ENCODE measurements around the gene SGIP1. TPM values are rescaled to one million over a fixed set of nuclear protein-coding genes. Genes with fewer than 3 reads are reported as not detected.
"Not testable (repeated sequence)": the region's sequence is repeated elsewhere in the genome, so short reads cannot be mapped to it uniquely, and the experiment has no call there.

Gene SGIP1
- total and polyA plus RNA-seq, 2 donors: 1.4 to 8.4 TPM

DNA sequence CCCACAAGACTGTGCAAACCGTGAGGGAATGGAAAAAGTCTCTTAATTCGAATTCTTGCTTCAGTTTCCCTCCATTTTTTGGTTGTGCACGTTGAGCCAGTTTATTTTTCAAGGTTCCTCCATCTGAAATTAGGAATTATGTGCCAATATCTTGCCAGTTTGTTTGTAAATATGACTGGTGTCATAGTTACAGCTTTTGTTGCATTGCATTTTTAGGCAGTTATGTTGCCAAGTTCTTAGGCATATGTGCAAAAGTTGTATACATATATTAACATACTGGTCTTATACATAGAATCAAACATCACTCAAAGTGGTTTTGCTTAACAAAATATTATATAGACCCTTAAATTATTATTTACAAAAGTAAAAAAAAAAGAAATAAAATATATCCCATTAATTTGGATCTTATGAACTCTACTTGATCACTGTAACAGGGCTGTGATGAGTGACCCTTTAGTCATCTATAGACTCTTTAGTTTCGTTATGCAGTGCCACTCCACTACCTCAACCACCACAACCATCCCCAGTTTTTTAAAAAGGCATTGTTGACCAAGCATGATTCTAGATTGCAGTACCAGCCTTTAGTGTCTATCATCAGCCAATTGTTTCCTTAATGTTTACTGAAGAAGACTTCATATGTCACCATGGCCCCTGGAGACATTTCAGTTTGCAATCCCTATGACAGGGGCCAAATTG, 197.4 kb downstream of the SGIP1 start:
- no peak for DNase-seq (ENCODE audit: extremely low spot score)
- Histone ChIP-seq H3K4me1 (ENCODE audit: insufficient read depth) (no peaks in the 10 kb centered on the region), H3K27ac (ENCODE audit: low read depth) (no peak overlapping the region), H3K36me3 (ENCODE audit: insufficient read depth) (no peaks in the 10 kb centered on the region), H3K4me3 (ENCODE audit: low read depth, low read length) (no peak overlapping the region)
- WGBS: 80% methylated on average over 4 of the region's 4 CpGs

GRCh38 chr1:66732407-66733166, 198.6 kb downstream of the SGIP1 start:
- H3K4me3 ChIP-seq (ENCODE audit: low read depth, low read length): no peak overlapping the region
- 0% methylated on average over 1 of the region's 1 CpG for WGBS
- DNase-seq (ENCODE audit: extremely low spot score): no peak

DNA sequence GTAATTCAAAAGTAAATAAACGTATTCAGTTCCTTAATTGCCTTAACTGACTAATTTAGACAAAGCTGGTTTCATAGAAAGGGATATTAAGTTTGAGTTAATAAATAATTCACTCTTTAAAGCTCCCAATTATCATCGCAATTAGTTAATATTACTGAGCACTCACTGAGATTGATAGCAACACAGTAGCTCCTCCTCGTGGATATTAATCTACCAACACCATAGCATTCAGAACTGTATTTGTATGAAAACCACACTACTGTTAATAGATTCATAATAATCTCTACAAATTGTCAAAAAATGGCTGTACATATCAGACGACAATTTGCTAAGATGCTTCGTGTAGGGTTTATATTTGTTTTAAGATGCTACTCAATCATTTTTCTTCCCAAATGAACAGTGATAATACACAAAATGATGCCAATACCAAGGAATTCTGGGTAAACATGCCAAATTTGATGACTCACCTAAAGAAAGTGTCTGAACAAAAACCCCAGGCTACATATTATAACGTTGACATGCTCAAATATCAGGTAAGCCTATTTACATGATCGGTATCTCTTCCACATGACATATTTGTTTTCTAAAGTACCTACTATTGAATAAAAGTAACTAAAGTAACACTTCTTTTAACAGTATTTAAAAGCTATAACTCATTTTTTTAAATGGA, 199.5 kb downstream of the SGIP1 start:
- Histone ChIP-seq H3K4me1 (ENCODE audit: insufficient read depth) (no peaks in the 10 kb centered on the region), H3K27ac (ENCODE audit: low read depth) (no peak overlapping the region), H3K36me3 (ENCODE audit: insufficient read depth) (no peaks in the 10 kb centered on the region), H3K4me3 (ENCODE audit: low read depth, low read length) (no peak overlapping the region)
- WGBS: 67% methylated on average over 7 of the region's 7 CpGs
- no peak for DNase-seq (ENCODE audit: extremely low spot score)

More at GRCh38 chr1:66732407-66733166, 198.6 kb downstream of the SGIP1 start:
- Histone ChIP-seq H3K36me3 (ENCODE audit: insufficient read depth) (no peaks in the 10 kb centered on the region), H3K4me1 (ENCODE audit: insufficient read depth) (no peaks in the 10 kb centered on the region), H3K27ac (ENCODE audit: low read depth) (no peak overlapping the region)

DNA sequence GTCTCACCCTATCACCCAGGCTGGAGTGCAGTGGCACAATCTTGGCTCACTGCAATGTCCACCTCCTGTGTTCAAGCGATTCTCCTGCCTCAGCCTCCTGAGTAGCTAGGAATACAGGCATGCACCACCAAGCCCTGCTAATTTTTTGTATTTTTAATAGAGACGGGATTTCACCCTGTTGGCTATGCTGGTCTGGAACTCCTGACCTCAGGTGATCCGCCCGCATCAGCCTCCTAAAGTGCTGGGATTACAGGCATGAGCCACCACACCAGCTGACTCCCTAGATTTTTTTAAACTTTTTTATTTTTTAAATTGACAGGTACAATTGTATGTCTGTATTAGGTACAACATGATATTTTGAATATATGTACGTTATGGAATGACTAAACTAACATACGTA, 200.6 kb downstream of the SGIP1 start:
- 73% methylated on average over 6 of the region's 6 CpGs for WGBS

GRCh38 chr1:66737836-66738235, 203.9 kb downstream of the SGIP1 start:
- Histone ChIP-seq H3K27ac (ENCODE audit: low read depth) (no peak overlapping the region), H3K4me3 (ENCODE audit: low read depth, low read length) (no peak overlapping the region), H3K36me3 (ENCODE audit: insufficient read depth) (no peaks in the 10 kb centered on the region), H3K4me1 (ENCODE audit: insufficient read depth) (no peaks in the 10 kb centered on the region)
- no peak for DNase-seq (ENCODE audit: extremely low spot score)
- WGBS: 84% methylated on average over 2 of the region's 2 CpGs

More for the DNA sequence above, 200.6 kb downstream of the SGIP1 start:
- not testable (repeated sequence) for H3K36me3 ChIP-seq (ENCODE audit: insufficient read depth); DNase-seq (ENCODE audit: extremely low spot score); H3K4me3 ChIP-seq (ENCODE audit: low read depth, low read length); H3K27ac ChIP-seq (ENCODE audit: low read depth); H3K4me1 ChIP-seq (ENCODE audit: insufficient read depth)

DNA sequence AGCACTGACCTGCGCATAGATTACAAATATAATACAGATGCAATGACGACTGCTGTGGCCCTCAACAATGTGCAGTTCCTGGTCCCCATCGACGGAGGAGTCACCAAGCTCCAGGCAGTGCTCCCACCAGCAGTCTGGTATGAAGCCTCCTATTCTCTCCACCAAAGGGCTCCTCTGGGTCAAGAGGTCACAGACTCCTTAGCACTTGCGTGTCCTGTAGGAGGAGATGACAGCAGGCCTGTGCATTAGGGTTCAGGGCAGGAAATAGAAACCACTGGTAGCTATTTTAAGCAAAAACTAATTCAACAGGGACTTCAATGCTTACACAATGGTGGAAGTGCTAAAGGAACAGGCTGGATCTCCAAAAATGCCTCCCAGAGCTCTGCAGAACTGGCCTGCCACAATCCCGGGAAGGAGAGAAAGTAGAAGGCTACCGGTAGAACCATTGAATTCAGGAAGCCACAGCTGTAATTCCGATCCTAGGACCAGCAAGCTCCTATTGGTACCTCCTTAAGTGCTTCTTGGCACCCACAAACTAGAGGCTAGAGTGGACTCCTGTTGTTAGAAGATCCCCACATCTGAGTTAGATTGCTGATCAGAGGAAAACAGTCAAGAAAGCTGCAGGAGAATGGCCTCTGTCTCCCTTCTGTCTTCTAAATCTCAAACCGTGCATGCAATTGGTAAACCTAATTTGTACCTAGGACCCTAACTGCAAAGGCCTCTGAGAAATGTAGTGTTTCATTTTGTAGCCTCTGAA, 205.6 kb downstream of the SGIP1 start:
- no peak overlapping the region for H3K4me3 ChIP-seq (ENCODE audit: low read depth, low read length)
- H3K36me3 ChIP-seq (ENCODE audit: insufficient read depth): no peaks in the 10 kb centered on the region
- WGBS: 80% methylated on average over 9 of the region's 9 CpGs
- no peak overlapping the region for H3K27ac ChIP-seq (ENCODE audit: low read depth)
- no peak for DNase-seq (ENCODE audit: extremely low spot score)
- H3K4me1 ChIP-seq (ENCODE audit: insufficient read depth): no peaks in the 10 kb centered on the region

DNA sequence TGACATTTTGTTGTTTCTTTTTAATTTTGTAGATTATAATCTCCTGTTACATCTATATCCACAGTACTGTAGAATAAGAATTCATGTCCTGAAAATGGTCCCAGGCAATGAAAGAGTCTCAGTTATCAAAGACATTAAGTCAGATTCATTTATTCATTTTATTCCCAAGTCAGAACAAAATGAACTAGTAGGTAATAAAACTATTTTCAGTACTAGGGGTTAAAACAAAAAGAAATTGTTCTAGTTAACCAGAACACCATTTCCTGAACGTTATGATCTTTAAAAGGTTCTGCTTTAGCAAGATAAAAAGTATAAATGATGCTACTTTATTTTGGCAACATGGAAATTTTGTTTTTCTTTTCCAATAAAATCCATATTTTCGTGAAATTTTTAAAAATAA, 211.5 kb downstream of the SGIP1 start:
- Histone ChIP-seq H3K27ac (ENCODE audit: low read depth) (no peak overlapping the region), H3K36me3 (ENCODE audit: insufficient read depth) (no peaks in the 10 kb centered on the region), H3K4me1 (ENCODE audit: insufficient read depth) (no peaks in the 10 kb centered on the region), H3K4me3 (ENCODE audit: low read depth, low read length) (no peak overlapping the region)
- no peak for DNase-seq (ENCODE audit: extremely low spot score)
- 68% methylated on average over 2 of the region's 2 CpGs for WGBS

GRCh38 chr1:66747501-66747900, 213.5 kb downstream of the SGIP1 start:
- no peaks in the 10 kb centered on the region for H3K4me1 ChIP-seq (ENCODE audit: insufficient read depth)
- DNase-seq (ENCODE audit: extremely low spot score): no peak
- WGBS: 24% methylated on average over 1 of the region's 1 CpG
- H3K27ac ChIP-seq (ENCODE audit: low read depth): no peak overlapping the region
- no peaks in the 10 kb centered on the region for H3K36me3 ChIP-seq (ENCODE audit: insufficient read depth)
- H3K4me3 ChIP-seq (ENCODE audit: low read depth, low read length): no peak overlapping the region

DNA sequence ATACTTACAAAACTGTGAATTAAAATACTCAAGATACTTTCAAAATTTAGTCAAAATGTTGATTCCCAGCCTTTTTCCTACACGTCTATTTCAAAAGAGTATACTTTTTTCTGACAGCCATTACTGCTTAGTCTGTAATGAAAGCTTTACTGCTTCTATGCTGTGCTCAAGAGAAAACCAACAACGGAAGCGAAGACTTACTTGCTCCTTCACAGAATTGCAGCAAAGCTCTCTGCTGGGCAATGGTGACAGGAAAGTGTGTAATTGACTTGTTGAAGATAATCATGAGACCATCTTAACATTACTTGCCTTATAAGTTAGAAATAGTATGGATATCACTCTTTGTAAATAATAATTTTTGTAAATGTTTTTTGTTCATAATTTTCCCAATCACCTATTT, 216.6 kb downstream of the SGIP1 start:
- H3K4me3 ChIP-seq (ENCODE audit: low read depth, low read length): no peak overlapping the region
- H3K27ac ChIP-seq (ENCODE audit: low read depth): no peak overlapping the region
- DNase-seq (ENCODE audit: extremely low spot score): no peak
- no peaks in the 10 kb centered on the region for H3K4me1 ChIP-seq (ENCODE audit: insufficient read depth)
- no peaks in the 10 kb centered on the region for H3K36me3 ChIP-seq (ENCODE audit: insufficient read depth)
- WGBS: 71% methylated on average over 3 of the region's 3 CpGs

DNA sequence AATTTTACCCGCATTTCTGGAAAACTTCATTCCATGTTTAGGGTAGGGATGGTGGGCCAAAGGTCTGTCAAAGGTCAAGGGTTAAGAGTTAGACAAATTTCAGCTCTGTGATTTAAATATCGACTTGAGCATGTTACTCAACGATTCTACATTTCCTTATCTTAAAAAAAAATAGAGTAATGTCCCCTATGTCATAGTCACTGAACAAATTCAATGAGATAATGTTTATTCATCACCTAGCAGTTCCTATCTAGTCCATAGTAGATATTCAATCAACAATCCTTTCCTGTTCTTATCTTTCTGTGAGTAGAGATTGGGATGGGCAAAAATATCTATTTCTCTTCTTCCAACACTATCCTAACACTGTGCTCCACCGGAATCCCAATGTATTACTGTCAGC, 217.2 kb downstream of the SGIP1 start:
- 88% methylated on average over 4 of the region's 4 CpGs for WGBS
- Histone ChIP-seq H3K36me3 (ENCODE audit: insufficient read depth) (no peaks in the 10 kb centered on the region), H3K27ac (ENCODE audit: low read depth) (no peak overlapping the region), H3K4me3 (ENCODE audit: low read depth, low read length) (no peak overlapping the region), H3K4me1 (ENCODE audit: insufficient read depth) (no peaks in the 10 kb centered on the region)
- DNase-seq (ENCODE audit: extremely low spot score): no peak

DNA sequence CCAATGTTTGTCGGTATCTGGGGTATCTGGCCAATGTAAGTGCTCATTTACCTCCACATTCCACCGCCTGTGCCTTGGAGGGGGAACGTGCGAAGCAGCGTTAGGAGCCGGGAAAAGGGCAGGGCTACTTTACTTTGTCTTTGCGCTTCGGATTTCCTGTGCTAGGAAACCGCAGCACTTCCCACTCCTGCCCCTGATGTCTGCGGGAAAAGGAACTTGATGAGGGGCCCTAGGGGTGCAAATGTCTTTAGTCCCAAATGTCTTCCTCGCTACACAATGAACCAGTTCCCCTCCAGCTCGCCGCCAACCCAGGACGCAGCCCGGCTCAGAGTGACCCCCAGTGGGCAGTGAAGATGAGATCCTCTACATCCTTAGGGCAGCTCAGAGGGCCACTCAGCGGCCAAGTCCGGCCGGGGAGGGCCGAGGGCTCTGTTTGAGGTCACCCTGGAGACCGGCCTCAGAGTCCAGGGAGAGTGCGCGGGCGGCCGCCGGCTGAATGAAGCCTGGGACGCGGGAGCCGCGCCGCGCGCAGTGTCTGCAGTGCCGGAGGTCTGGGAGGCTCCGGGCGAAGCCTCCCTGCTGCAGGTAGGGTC, 218.1 kb downstream of the SGIP1 start, which contains the start of gene DYNLT5:
TSS of gene DYNLT5 (plus strand) at position 460 of the 593 bp plus-strand sequence. CDS start 2,200 bp downstream, outside the sequence.
- DNase-seq (ENCODE audit: extremely low spot score): no peak
- no peaks in the 10 kb centered on the region for H3K36me3 ChIP-seq (ENCODE audit: insufficient read depth)
- 5% methylated on average over 35 of the region's 35 CpGs for WGBS
- no peak within 1 kb of the TSS for H3K27ac ChIP-seq (ENCODE audit: low read depth)
- H3K4me3 ChIP-seq (ENCODE audit: low read depth, low read length): peak within 1 kb of the TSS; percentile 8
- H3K4me1 ChIP-seq (ENCODE audit: insufficient read depth): no peaks in the 10 kb centered on the region

DNA sequence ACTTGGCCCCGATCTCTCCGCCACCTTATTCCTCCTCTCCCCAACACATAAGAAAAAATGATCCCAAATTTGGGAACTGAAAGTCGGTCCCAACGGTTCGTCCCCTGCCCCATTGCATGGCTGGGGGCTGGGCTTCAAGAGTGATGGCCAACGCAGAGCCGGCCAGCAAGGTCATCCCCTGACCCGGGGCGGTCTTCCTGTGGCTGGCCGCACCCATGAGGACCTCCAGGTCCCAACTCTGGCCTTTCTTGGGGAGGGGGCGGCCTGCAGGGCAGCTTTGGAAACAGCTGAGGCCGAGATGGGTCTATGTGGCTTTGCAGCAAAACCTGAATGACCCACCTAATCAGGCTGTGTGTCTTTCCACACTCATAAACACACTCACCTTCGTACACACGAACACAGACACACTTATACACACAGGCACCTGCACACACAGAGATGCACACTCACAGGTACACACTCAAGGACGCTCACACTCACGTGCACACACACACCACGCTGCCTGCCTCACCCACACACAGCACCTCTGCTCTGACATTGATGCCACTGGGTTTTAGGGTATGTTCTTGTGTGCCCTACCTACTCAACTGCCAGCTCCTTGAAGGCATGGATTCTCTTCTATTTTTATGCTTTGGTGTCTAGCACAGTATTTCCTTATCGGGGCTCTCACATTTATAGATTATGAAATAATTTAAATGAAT, 218.9 kb downstream of the SGIP1 start:
- no peak overlapping the region for H3K27ac ChIP-seq (ENCODE audit: low read depth)
- 48% methylated on average over 18 of the region's 18 CpGs for WGBS
- no peak for DNase-seq (ENCODE audit: extremely low spot score)

More for the DNA sequence above, 218.9 kb downstream of the SGIP1 start:
- Histone ChIP-seq H3K4me1 (ENCODE audit: insufficient read depth) (no peaks in the 10 kb centered on the region), H3K4me3 (ENCODE audit: low read depth, low read length) (peak overlapping the region; percentile 8), H3K36me3 (ENCODE audit: insufficient read depth) (no peaks in the 10 kb centered on the region)

Measured in urinary bladder (tissue), 4 donors.